GM23248 (cell line): ENCODE results near the gene OIP5.

ENCODE experiments used
- EZH2 ChIP-seq: fragments of 200-600 bp; sonication (generic); IDR thresholded peaks from 2 replicates; pipeline ENCODE4 v1.6.1; 2018; ENCODE audit warnings: antibody characterized with exemption, mild to moderate bottlenecking; ENCODE audit not compliant: insufficient read depth, poor library complexity, severe bottlenecking
- EZH2phosphoT487 ChIP-seq: fragments of 200-600 bp; sonication (generic); IDR thresholded peaks from 2 replicates; pipeline ENCODE4 v1.6.1; 2018; ENCODE audit warnings: antibody characterized with exemption, moderate library complexity, mild to moderate bottlenecking, low read depth; ENCODE audit not compliant: insufficient read depth

GRCh38 chr15:41347236-41347635 is 14.8 kb upstream of the OIP5 start:
- TF ChIP-seq EZH2 = no peak
- no peak for TF ChIP-seq EZH2phosphoT487
